ENCODE data around the gene NR1H4. TPM values are rescaled to one million over a fixed set of nuclear protein-coding genes. Genes with fewer than 3 reads are reported as not detected.
A peak's percentile ranks its signal among the peaks of the same experiment; 100 is the strongest.

Gene NR1H4
- total and polyA plus RNA-seq, 4 donors, result 33.5 to 106 (median 55.0) TPM

DNA sequence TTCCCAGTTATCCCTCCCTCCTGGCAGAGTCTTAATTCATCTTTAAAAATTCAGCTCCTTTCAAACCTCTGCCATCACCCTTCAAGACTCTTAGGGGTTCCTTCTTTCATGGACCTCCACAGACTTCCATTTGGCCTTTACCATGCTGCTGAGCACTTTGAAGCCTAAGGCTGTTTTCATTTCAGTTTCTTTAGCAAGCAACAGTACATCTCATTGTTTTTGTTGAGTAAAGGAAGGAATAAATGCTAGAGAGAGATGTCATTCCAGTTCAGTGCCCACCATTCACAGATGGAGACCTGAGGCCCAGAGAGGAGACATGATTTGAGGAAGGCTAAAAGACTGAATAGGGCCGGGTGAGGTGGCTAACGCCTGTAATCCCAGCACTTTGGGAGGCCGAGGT, 98.5 kb downstream of the NR1H4 start:
- no peak overlapping the region for H3K9ac ChIP-seq (ENCODE audit: low read depth in 1 of 2, low read length in 2 of 2)
- DNase-seq (ENCODE audit: low spot score), result no peak
- H3K9me3 ChIP-seq (ENCODE audit: control insufficient read depth in 4 of 4, low read length in 3 of 4), result no peaks in the 10 kb centered on the region
- H3K27ac ChIP-seq (ENCODE audit: low read depth in 1 of 2, low read length in 2 of 2), result no peak overlapping the region
- 93% methylated on average over 3 of the region's 3 CpGs for WGBS
- TF ChIP-seq SP1 (IDR thresholded peaks at IDR 0.05) (no peak), HNF4A (conservative IDR thresholded peaks at IDR 0.05) (no peak), FOXA2 (IDR thresholded peaks at IDR 0.05) (no peak)
- TF ChIP-seq, protein P1, sequence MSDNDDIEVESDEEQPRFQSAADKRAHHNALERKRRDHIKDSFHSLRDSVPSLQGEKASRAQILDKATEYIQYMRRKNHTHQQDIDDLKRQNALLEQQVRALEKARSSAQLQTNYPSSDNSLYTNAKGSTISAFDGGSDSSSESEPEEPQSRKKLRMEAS (IDR thresholded peaks at IDR 0.05), result no peak
- peaks cover 5 to 13% (median 12%) of the 10 kb centered on the region in 4 donors for H3K4me1 ChIP-seq (ENCODE audit: control insufficient read depth in 4 of 4, insufficient read depth in 4 of 4, low read length in 3 of 4)
- H3K27me3 ChIP-seq (ENCODE audit: control insufficient read depth in 4 of 4, insufficient read depth in 4 of 4, low read length in 3 of 4), result no peaks in the 10 kb centered on the region
- H3K4me3 ChIP-seq (ENCODE audit: low read depth in 1 of 3, low read length in 3 of 3), result no peak overlapping the region
- H3K36me3 ChIP-seq (ENCODE audit: control insufficient read depth in 4 of 4, insufficient read depth in 3 of 4, low read depth in 1 of 4, low read length in 3 of 4), result no peaks in the 10 kb centered on the region

DNA sequence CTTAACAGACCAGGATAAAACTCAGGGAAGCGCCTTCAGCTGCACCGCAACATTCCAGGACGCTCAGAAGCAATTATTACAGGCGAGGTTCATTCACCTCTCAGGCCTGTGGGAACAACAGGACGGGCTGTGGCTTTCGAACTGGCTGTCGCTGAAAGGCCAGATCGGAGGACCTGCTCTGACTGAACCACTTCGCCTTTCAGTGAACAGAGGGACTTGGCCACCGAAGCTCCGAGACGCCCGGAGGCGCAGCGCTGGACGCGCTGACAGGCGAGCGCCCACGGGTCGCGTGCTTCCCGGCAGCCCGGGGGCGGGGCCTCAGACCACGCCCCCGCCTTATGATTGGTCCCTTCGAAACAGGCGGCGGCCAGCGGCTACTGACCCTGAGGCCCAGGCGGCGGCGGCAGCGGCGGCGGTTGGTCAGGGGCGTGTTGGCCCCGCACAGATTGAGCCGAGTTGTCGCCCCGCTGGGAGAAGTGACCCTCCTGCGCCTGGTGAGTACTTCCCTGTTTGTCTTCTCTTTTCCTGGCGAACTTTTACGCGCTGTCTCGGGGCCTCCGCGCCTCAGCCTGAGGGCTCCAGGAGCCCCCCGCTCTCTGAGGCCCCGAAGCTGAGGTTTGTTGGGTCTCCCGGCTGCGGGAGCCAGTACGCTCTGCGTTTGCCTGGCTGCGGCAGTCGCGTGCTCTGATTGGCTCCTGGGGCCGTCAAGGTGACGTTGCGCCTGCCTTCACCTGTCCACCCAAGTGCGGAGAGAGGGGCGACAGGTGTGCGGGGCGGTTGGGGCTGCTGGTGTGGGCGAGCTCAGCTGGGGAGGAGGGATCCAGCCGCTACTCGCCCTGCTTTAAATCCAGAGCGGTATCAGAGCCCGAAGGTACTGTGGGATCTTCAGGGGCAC, 99.9 kb downstream of the NR1H4 start, which contains the start of gene GAS2L3:
TSS of gene GAS2L3 (plus strand) at position 393 of the 895 bp plus-strand sequence. CDS start 21,221 bp downstream, outside the sequence.
- WGBS, result under 1% methylated on average over 70 of the region's 70 CpGs
- peak within 1 kb of the TSS; percentile 76 to 84 for H3K27ac ChIP-seq (ENCODE audit: low read depth in 1 of 2, low read length in 2 of 2)
- peak within 1 kb of the TSS; percentile 56 to 74 for H3K9ac ChIP-seq (ENCODE audit: low read depth in 1 of 2, low read length in 2 of 2)
- H3K4me3 ChIP-seq (ENCODE audit: low read depth in 1 of 3, low read length in 3 of 3), result peak within 1 kb of the TSS; percentile 66 to 70 (median 67)
- peaks cover 5 to 13% (median 12%) of the 10 kb centered on the region in 4 donors for H3K4me1 ChIP-seq (ENCODE audit: control insufficient read depth in 4 of 4, insufficient read depth in 4 of 4, low read length in 3 of 4)
- no peaks in the 10 kb centered on the region for H3K27me3 ChIP-seq (ENCODE audit: control insufficient read depth in 4 of 4, insufficient read depth in 4 of 4, low read length in 3 of 4)
- H3K9me3 ChIP-seq (ENCODE audit: control insufficient read depth in 4 of 4, low read length in 3 of 4), result no peaks in the 10 kb centered on the region
- DNase-seq (ENCODE audit: low spot score), result peak; percentile 92
- no peaks in the 10 kb centered on the region for H3K36me3 ChIP-seq (ENCODE audit: control insufficient read depth in 4 of 4, insufficient read depth in 3 of 4, low read depth in 1 of 4, low read length in 3 of 4)
- no peak for TF ChIP-seq JUND (IDR thresholded peaks at IDR 0.05)
- TF ChIP-seq EGR1 (IDR thresholded peaks at IDR 0.05; ENCODE audit: low read depth in 2 of 2), result peak in 1 of 2 donors; percentile 17
- TF ChIP-seq GABPA (IDR thresholded peaks at IDR 0.05 in 1 of 2, conservative IDR thresholded peaks at IDR 0.05 in 1 of 2), result no peak
- TF ChIP-seq HNF4A (conservative IDR thresholded peaks at IDR 0.05), result peak in 1 of 2 donors; percentile 6
- TF ChIP-seq YY1 (IDR thresholded peaks at IDR 0.05), result peak; percentile 46
- no peak for TF ChIP-seq FOXA1 (IDR thresholded peaks at IDR 0.05)
- TF ChIP-seq, protein P2, sequence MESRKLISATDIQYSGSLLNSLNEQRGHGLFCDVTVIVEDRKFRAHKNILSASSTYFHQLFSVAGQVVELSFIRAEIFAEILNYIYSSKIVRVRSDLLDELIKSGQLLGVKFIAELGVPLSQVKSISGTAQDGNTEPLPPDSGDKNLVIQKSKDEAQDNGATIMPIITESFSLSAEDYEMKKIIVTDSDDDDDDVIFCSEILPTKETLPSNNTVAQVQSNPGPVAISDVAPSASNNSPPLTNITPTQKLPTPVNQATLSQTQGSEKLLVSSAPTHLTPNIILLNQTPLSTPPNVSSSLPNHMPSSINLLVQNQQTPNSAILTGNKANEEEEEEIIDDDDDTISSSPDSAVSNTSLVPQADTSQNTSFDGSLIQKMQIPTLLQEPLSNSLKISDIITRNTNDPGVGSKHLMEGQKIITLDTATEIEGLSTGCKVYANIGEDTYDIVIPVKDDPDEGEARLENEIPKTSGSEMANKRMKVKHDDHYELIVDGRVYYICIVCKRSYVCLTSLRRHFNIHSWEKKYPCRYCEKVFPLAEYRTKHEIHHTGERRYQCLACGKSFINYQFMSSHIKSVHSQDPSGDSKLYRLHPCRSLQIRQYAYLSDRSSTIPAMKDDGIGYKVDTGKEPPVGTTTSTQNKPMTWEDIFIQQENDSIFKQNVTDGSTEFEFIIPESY (IDR thresholded peaks at IDR 0.05), result no peak
- no peak for TF ChIP-seq TAF1 (conservative IDR thresholded peaks at IDR 0.05)
- peak in 1 of 2 donors; percentile 29 for TF ChIP-seq RAD21 (IDR thresholded peaks at IDR 0.05)
- TF ChIP-seq SP1 (IDR thresholded peaks at IDR 0.05), result peak; percentile 67
- no peak for TF ChIP-seq NR2F2 (IDR thresholded peaks at IDR 0.05)
- TF ChIP-seq, protein P3, sequence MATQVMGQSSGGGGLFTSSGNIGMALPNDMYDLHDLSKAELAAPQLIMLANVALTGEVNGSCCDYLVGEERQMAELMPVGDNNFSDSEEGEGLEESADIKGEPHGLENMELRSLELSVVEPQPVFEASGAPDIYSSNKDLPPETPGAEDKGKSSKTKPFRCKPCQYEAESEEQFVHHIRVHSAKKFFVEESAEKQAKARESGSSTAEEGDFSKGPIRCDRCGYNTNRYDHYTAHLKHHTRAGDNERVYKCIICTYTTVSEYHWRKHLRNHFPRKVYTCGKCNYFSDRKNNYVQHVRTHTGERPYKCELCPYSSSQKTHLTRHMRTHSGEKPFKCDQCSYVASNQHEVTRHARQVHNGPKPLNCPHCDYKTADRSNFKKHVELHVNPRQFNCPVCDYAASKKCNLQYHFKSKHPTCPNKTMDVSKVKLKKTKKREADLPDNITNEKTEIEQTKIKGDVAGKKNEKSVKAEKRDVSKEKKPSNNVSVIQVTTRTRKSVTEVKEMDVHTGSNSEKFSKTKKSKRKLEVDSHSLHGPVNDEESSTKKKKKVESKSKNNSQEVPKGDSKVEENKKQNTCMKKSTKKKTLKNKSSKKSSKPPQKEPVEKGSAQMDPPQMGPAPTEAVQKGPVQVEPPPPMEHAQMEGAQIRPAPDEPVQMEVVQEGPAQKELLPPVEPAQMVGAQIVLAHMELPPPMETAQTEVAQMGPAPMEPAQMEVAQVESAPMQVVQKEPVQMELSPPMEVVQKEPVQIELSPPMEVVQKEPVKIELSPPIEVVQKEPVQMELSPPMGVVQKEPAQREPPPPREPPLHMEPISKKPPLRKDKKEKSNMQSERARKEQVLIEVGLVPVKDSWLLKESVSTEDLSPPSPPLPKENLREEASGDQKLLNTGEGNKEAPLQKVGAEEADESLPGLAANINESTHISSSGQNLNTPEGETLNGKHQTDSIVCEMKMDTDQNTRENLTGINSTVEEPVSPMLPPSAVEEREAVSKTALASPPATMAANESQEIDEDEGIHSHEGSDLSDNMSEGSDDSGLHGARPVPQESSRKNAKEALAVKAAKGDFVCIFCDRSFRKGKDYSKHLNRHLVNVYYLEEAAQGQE (IDR thresholded peaks at IDR 0.05), result peak; percentile 31
- TF ChIP-seq RXRA (IDR thresholded peaks at IDR 0.05), result peak; percentile 37 to 58
- TF ChIP-seq, protein P4, sequence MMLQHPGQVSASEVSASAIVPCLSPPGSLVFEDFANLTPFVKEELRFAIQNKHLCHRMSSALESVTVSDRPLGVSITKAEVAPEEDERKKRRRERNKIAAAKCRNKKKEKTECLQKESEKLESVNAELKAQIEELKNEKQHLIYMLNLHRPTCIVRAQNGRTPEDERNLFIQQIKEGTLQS (IDR thresholded peaks at IDR 0.05), result no peak
- no peak for TF ChIP-seq FOXA2 (IDR thresholded peaks at IDR 0.05)
- TF ChIP-seq, protein P1 (IDR thresholded peaks at IDR 0.05), result no peak
- no peak for TF ChIP-seq HNF4G (IDR thresholded peaks at IDR 0.05)
- TF ChIP-seq, protein P5, sequence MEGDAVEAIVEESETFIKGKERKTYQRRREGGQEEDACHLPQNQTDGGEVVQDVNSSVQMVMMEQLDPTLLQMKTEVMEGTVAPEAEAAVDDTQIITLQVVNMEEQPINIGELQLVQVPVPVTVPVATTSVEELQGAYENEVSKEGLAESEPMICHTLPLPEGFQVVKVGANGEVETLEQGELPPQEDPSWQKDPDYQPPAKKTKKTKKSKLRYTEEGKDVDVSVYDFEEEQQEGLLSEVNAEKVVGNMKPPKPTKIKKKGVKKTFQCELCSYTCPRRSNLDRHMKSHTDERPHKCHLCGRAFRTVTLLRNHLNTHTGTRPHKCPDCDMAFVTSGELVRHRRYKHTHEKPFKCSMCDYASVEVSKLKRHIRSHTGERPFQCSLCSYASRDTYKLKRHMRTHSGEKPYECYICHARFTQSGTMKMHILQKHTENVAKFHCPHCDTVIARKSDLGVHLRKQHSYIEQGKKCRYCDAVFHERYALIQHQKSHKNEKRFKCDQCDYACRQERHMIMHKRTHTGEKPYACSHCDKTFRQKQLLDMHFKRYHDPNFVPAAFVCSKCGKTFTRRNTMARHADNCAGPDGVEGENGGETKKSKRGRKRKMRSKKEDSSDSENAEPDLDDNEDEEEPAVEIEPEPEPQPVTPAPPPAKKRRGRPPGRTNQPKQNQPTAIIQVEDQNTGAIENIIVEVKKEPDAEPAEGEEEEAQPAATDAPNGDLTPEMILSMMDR (IDR thresholded peaks at IDR 0.05; ENCODE audit: low read depth, low read length, missing input control), result no peak
